GM18870 (cell line): ENCODE measurements around the gene AOAH.

Source experiments
- ATAC-seq: cut with Tn5 transposase; IDR thresholded peaks from one replicate; pipeline ENCODE4 v1.9.1; 2021; ENCODE audit warnings: moderate library complexity; ENCODE audit not compliant: unreplicated experiment

The AOAH gene

GRCh38 chr7:36692456-36692855, 31.8 kb downstream of the AOAH start:
- no peak for ATAC-seq

GRCh38 chr7:36691983-36692382, 32.3 kb downstream of the AOAH start:
- ATAC-seq = no peak

- ATAC-seq = no peak
Measured at GRCh38 chr7:36690514-36691187, 33.6 kb downstream of the AOAH start.

- no peak for ATAC-seq
Measured at GRCh38 chr7:36690041-36690440, 34.3 kb downstream of the AOAH start.

GRCh38 chr7:36686499-36686898, 37.8 kb downstream of the AOAH start:
- no peak for ATAC-seq

GRCh38 chr7:36684954-36685353, 39.3 kb downstream of the AOAH start:
- ATAC-seq = no peak

GRCh38 chr7:36683695-36684357, 40.5 kb downstream of the AOAH start:
- ATAC-seq = no peak

- ATAC-seq = no peak
Measured at GRCh38 chr7:36683111-36683510, 41.2 kb downstream of the AOAH start.

GRCh38 chr7:36682102-36682501, 42.2 kb downstream of the AOAH start:
- no peak for ATAC-seq

- no peak for ATAC-seq
Measured at GRCh38 chr7:36677769-36678437, 46.4 kb downstream of the AOAH start.

- ATAC-seq = no peak
Measured at GRCh38 chr7:36673703-36674102, 50.6 kb downstream of the AOAH start.

- no peak for ATAC-seq
Measured at GRCh38 chr7:36671432-36671829, 52.9 kb downstream of the AOAH start.

- peak; percentile 68 for ATAC-seq
Measured at GRCh38 chr7:36670585-36671431, 53.5 kb downstream of the AOAH start.

- no peak for ATAC-seq
Measured at GRCh38 chr7:36668750-36669149, 55.5 kb downstream of the AOAH start.

GRCh38 chr7:36668080-36668479, 56.2 kb downstream of the AOAH start:
- no peak for ATAC-seq

- ATAC-seq = no peak
Measured at GRCh38 chr7:36667007-36667745, 57.1 kb downstream of the AOAH start.

GRCh38 chr7:36663481-36663880, 60.8 kb downstream of the AOAH start:
- ATAC-seq = no peak

GRCh38 chr7:36661135-36661840, 63.0 kb downstream of the AOAH start:
- ATAC-seq = no peak

GRCh38 chr7:36659638-36660341, 64.5 kb downstream of the AOAH start:
- no peak for ATAC-seq
